Adrenal gland (tissue), 12 donors: ENCODE measurements around the gene MAPK1IP1L. TPM values are rescaled to one million over a fixed set of nuclear protein-coding genes. Genes with fewer than 3 reads are reported as not detected.
A peak's percentile ranks its signal among the peaks of the same experiment; 100 is the strongest.

Experiments
- DNase-seq, 7 donors: peaks; one replicate each; pipeline ENCODE4 v3.0.0-alpha.2; 2019 to 2020
- H3K27ac ChIP-seq, 5 donors: fragments of 200-600 bp; sonication (generic) in 4 of 5; 1 replicate in 3 of 5; 2 replicates in 2 of 5; pipeline versions ENCODE4 v1.5.1 to v1.8.0; 2016 to 2020; ENCODE audit warnings: mild to moderate bottlenecking in 1 of 5
- H3K27me3 ChIP-seq: fragments of 200-600 bp; 2 replicates; pipeline ENCODE4 v1.8.0; 2021
- H3K36me3 ChIP-seq, 2 donors: fragments of 200-600 bp; replicated peaks in 1 of 2; 1 replicate in 1 of 2; 2 replicates in 1 of 2; pipeline versions ENCODE4 v1.5.1 to v1.8.0; 2018 to 2022
- H3K4me1 ChIP-seq, 2 donors: fragments of 200-600 bp; replicated peaks in 1 of 2; 1 replicate in 1 of 2; 2 replicates in 1 of 2; pipeline versions ENCODE4 v1.5.1 to v1.8.0; 2018 to 2021
- H3K4me3 ChIP-seq, 4 donors: fragments of 200-600 bp; sonication (generic) in 3 of 4; one replicate each; pipeline ENCODE4 v1.5.1; 2016 to 2018
- H3K9me3 ChIP-seq, 3 donors: fragments of 200-600 bp; sonication (generic) in 1 of 3; replicated peaks in 1 of 3; 1 replicate in 2 of 3; 2 replicates in 1 of 3; pipeline versions ENCODE4 v1.5.1 to v1.8.0; 2016 to 2021
- CTCF ChIP-seq, 6 experiments: fragments of 450-650 bp in 4 of 6; fragments of 200-600 bp in 2 of 6; sonication (generic) in 1 of 6; IDR thresholded peaks; 1 replicate in 5 of 6; 2 replicates in 1 of 6; pipeline versions ENCODE4 v1.5.1 to v1.8.0; 2016 to 2021; ENCODE audit warnings: antibody characterized with exemption in 6 of 6, mild to moderate bottlenecking in 2 of 6, moderate library complexity in 1 of 6
- POLR2A ChIP-seq, 2 donors: fragments of 450-650 bp; IDR thresholded peaks; one replicate each; pipeline ENCODE4 v1.6.1; 2017; ENCODE audit warnings: antibody characterized with exemption in 2 of 2, mild to moderate bottlenecking in 2 of 2, moderate library complexity in 1 of 2
- WGBS, 4 donors: extraction: QIAGEN DNeasy Blood & Tissue Kit in 2 of 4; methylation state at CpG; one replicate each; pipeline versions ENCODE4 v1.1.5 to v1.1.7; 2013 to 2017; 5-methylcytosine and 5-hydroxymethylcytosine counted together
- intact Hi-C, 2 donors: fragments of 100-400 bp; cut with DNase I; formaldehyde crosslinking; loops; one replicate each; pipeline versions ENCODE4 v1.14.1 to v1.15.0; 2022 to 2023
- polyA plus RNA-seq, 3 donors: library from polyadenylated mRNA; stranded (reverse); fragments of 200-250 nt in 2 of 3; fragments of 350-450 nt in 1 of 3; fragmentation: Illumina TruSeq in 1 of 3; extraction: RNeasy Lipid Tissue Mini Kit (QIAGEN cat#74804) in 1 of 3; gene quantifications; one replicate each; pipeline ENCODE4 v1.2.3, GENCODE V29; 2013 to 2014
- total RNA-seq, 9 donors: library from RNA; depleted of rRNA in 4 of 9; stranded (reverse); fragments of >200 nt in 4 of 9; fragments of 120-200 nt in 1 of 9; fragmentation: NEBNext Ultra II Directional in 1 of 9; extraction: Animal tissue kit (Norgen Biotek cat#: 25700) in 1 of 9; gene quantifications; one replicate each; pipeline versions ENCODE4 v1.1.0 to v1.2.4, GENCODE V29; 2013 to 2023
- donor health status: healthy with polysubstance abuse.
- donor health status: Bipolar disorder and iron deficiency.
- donor health status: DM: yes; HTN: yes; CAD: no.
- donor health status: DM: no; HTN: no; CAD: no.
- donor health status: DM: no; HTN: no; CAD: no.
- donor health status: DM: yes; HTN: yes; CAD: no.

Gene MAPK1IP1L
- total and polyA plus RNA-seq, 12 donors, result 23.2 to 132 (median 76.5) TPM

- intact Hi-C loops, result loop anchor here in 1 of 2 donors (5.0 kb wide), 1 partner anchor 36 kb away; no protein-coding TSS in a partner anchor
- no peak overlapping the region for H3K4me3 ChIP-seq
- H3K27me3 ChIP-seq, result no peaks in the 10 kb centered on the region
- H3K36me3 ChIP-seq, result no peaks in the 10 kb centered on the region
- H3K4me1 ChIP-seq, result peaks cover 13 to 51% of the 10 kb centered on the region in 2 donors
- H3K27ac ChIP-seq, result peak overlapping the region in 2 of 5 donors; percentile 87 to 92
- TF ChIP-seq CTCF (IDR thresholded peaks at IDR 0.05) (no peak), POLR2A (IDR thresholded peaks at IDR 0.05) (no peak)
- DNase-seq, result peak in 1 of 7 donors; percentile 34
- 96 to 100% (median 96%) methylated on average over 5 of the region's 5 CpGs for WGBS, 4 donors
- no peaks in the 10 kb centered on the region for H3K9me3 ChIP-seq
Observed at GRCh38 chr14:55101698-55102097, 50.3 kb downstream of the MAPK1IP1L start.

DNA sequence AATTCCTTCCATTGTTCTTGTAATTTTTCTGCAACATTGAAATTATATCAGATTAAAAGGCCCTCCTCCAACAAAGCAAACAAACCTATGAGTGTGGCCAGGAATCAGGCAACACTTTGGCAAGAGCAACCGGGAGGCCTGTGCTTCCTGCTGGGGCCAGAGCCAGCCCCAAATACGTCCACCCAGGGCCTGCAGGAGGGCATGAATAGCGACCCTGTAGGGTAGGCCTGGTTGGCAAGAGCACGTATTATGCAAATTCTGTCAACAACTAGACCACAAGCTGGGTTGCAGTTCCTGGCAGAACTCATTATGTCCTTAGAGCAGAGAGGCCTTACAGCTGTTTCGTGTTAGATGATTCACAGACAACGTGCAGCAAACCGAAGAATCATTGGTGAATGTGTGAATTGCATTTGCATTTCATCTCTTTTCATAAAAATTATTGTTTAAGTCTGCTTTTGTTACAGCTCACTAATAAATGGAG is 50.7 kb downstream of the MAPK1IP1L start:
- no peaks in the 10 kb centered on the region for H3K36me3 ChIP-seq
- WGBS, 4 donors, result 20 to 36% (median 35%) methylated on average over 7 of the region's 7 CpGs
- H3K27ac ChIP-seq, result peak overlapping the region in 4 of 5 donors; percentile 79 to 92 (median 84)
- no peaks in the 10 kb centered on the region for H3K27me3 ChIP-seq
- DNase-seq, result peak in 6 of 7 donors; percentile 41 to 81 (median 53)
- intact Hi-C loops, result loop anchor here in 1 of 2 donors (5.0 kb wide), 1 partner anchor 35 kb away; no protein-coding TSS in a partner anchor
- no peak for TF ChIP-seq CTCF (IDR thresholded peaks at IDR 0.05)
- TF ChIP-seq POLR2A (IDR thresholded peaks at IDR 0.05), result no peak
- H3K9me3 ChIP-seq, result no peaks in the 10 kb centered on the region
- H3K4me3 ChIP-seq, result no peak overlapping the region
- peaks cover 13 to 56% of the 10 kb centered on the region in 2 donors for H3K4me1 ChIP-seq

DNA sequence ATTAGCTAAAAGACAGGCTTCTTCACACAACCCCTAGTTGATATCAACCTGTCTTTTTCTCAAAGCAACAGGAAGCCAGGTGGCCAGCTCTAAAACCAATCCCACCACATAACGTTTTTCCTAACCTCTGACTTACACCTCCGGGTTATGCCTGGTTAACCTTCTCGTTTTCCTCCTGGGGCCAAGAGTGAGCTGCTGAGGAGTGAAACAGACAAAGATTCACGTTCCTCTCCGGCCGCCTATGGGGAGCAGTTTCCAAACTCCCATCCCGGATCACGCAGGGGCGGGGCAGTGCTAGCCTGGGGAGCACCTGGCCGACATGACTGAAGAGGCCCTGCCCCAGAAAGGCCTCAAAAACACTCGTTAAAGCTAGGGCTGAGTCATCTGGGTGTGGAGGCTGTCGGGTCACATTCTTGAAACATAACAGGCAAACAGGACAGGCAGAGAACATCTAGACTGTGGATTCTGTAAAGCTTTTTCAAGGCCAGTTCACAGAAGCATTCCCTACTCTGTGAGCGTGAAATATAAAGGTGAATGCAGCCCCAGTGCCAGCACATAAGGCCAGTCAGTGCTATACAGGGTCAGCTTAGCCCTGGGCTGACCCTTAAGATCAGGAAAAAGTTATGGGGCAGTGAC is 51.7 kb downstream of the MAPK1IP1L start:
- WGBS, 4 donors, result 33 to 50% (median 38%) methylated on average over 9 to 13 of the region's 13 CpGs
- peak; percentile 56 to 88 (median 78) for DNase-seq
- peak overlapping the region; percentile 61 to 92 (median 82) for H3K27ac ChIP-seq
- no peaks in the 10 kb centered on the region for H3K27me3 ChIP-seq
- intact Hi-C loops, result loop anchor here in 1 of 2 donors (5.0 kb wide), 1 partner anchor 34 kb away; no protein-coding TSS in a partner anchor
- H3K4me1 ChIP-seq, result peaks cover 21 to 65% of the 10 kb centered on the region in 2 donors
- no peaks in the 10 kb centered on the region for H3K9me3 ChIP-seq
- H3K36me3 ChIP-seq, result no peaks in the 10 kb centered on the region
- H3K4me3 ChIP-seq, result no peak overlapping the region
- TF ChIP-seq CTCF (IDR thresholded peaks at IDR 0.05), result no peak
- peak in 1 of 2 donors; percentile 64 for TF ChIP-seq POLR2A (IDR thresholded peaks at IDR 0.05)

DNA sequence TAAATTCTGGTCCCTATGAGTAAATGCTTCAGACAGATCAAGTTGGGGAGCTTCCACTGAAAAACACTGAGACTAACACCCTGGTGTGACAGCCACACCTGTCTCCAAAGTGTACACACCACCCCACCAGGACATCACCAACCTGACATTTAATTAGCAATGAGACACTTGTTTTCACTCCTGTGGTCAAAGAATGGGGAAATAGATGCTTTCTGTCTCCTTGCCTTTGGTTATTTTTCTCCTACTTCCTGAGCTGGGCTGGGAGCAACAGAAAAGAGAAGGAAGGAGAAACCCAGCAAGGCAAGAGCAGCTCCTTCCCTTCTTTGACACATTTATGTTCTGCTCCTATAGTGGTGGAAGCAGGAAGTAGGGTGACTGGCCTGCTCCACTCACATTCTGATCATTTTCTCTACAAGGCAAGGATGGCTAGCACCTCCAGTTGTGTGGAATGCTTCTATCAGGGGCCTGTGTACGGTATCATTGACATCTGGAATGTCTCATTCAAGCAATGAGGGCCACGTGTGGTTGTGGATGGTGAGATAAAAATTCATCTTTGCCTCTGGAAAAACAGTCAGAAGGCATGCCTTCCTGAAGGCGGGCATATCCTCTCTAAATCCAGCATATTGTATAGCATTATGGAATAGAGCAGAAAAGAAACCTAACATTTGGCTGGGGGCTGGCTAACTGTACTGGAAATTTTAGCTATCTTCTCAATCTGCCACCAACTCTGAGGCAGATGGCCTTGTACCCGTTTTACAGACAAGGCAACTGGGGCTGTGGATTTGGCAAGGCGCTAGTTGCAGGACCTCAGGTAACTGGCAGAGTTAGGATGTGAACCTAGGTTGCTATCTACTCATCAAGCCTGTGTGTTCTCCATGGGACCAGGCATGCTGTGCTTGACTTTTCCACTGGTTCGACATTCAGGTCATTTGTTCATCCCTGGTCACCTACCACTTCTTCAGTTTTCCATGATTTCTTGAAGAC is 52.8 kb downstream of the MAPK1IP1L start:
- H3K9me3 ChIP-seq, result no peaks in the 10 kb centered on the region
- DNase-seq, result no peak
- TF ChIP-seq CTCF (IDR thresholded peaks at IDR 0.05) (no peak), POLR2A (IDR thresholded peaks at IDR 0.05) (no peak)
- 87 to 93% (median 90%) methylated on average over 6 of the region's 6 CpGs for WGBS, 4 donors
- no peaks in the 10 kb centered on the region for H3K27me3 ChIP-seq
- no peaks in the 10 kb centered on the region for H3K36me3 ChIP-seq
- H3K27ac ChIP-seq, result peak overlapping the region; percentile 61 to 92 (median 82)
- intact Hi-C loops, result loop anchor here in 1 of 2 donors (5.0 kb wide), 1 partner anchor 33 kb away; no protein-coding TSS in a partner anchor
- no peak overlapping the region for H3K4me3 ChIP-seq
- peaks cover 28 to 67% of the 10 kb centered on the region in 2 donors for H3K4me1 ChIP-seq
